Panc1 (cell line): Measurements from ENCODE around the gene NIPA2. TPM values are rescaled to one million over a fixed set of nuclear protein-coding genes. Genes with fewer than 3 reads are reported as not detected.

Source experiments
- ATAC-seq: fragments of 200-7000 bp; cut with Tn5 transposase; 2 replicates; pipeline ENCODE4 v1.9.1; 2020; ENCODE audit warnings: mild to moderate bottlenecking, moderate library complexity
- BruUV-seq: library from RNA; stranded (reverse); fragments of 400-500 nt; replicated peaks from 2 replicates; lab custom pipeline; 2021; lab: Mats Ljungman, UMichigan
- CTCF ChIA-PET: fragments of 300-600 bp; sonication (Branson Sonifier 250); formaldehyde crosslinking; loops from one replicate; lab custom pipeline; 2022; ENCODE audit warnings: antibody characterized with exemption; lab: Charles Lee
- POLR2A ChIA-PET: fragments of 300-600 bp; sonication (Branson Sonifier 250); formaldehyde crosslinking; loops from one replicate; lab custom pipeline; 2022; ENCODE audit warnings: antibody characterized with exemption; lab: Charles Lee
- DNase-seq: peaks from one replicate; pipeline ENCODE4 v3.0.0-alpha.2; 2010; ENCODE audit warnings: low read depth, low spot score
- H3K27ac ChIP-seq: 2 replicates; pipeline ENCODE4 v1.5.1; 2011; ENCODE audit warnings: mild to moderate bottlenecking, low read length, inconsistent platforms
- H3K27me3 ChIP-seq: fragments of 200-500 bp; sonication (Bioruptor generic); 2 replicates; pipeline ENCODE4 v1.6.0; 2014; ENCODE audit warnings: low read length, inconsistent platforms; ENCODE audit not compliant: control insufficient read depth, insufficient read depth
- H3K36me3 ChIP-seq: fragments of 200-500 bp; sonication (Bioruptor generic); 2 replicates; pipeline ENCODE4 v1.5.1; 2014; ENCODE audit warnings: inconsistent platforms, mild to moderate bottlenecking, low read length, moderate library complexity; ENCODE audit not compliant: control insufficient read depth, insufficient read depth
- H3K4me1 ChIP-seq: 2 replicates; pipeline ENCODE4 v1.5.1; 2011; ENCODE audit warnings: inconsistent platforms, mild to moderate bottlenecking, low read length, moderate library complexity; ENCODE audit not compliant: control insufficient read depth, insufficient read depth
- H3K4me3 ChIP-seq, 2 experiments: 2 replicates each; pipeline ENCODE4 v1.5.1; 2011 to 2012; ENCODE audit warnings: low read depth in 2 of 2, low read length in 2 of 2, mild to moderate bottlenecking in 2 of 2, inconsistent platforms in 1 of 2, moderate library complexity in 1 of 2
- H3K9me3 ChIP-seq: fragments of 200-500 bp; sonication (Bioruptor generic); 2 replicates; pipeline ENCODE4 v1.5.1; 2014; ENCODE audit warnings: low read depth, mild to moderate bottlenecking, inconsistent platforms, low read length, moderate library complexity; ENCODE audit not compliant: control insufficient read depth, insufficient read depth
- CTCF ChIP-seq: fragments of 450-650 bp; IDR thresholded peaks from 2 replicates; pipeline ENCODE4 v1.5.1; 2017; ENCODE audit warnings: mild to moderate bottlenecking
- POLR2AphosphoS5 ChIP-seq: IDR thresholded peaks from 2 replicates; pipeline ENCODE4 v1.6.1; 2012; ENCODE audit warnings: mild to moderate bottlenecking, low read depth, low read length, moderate library complexity
- REST ChIP-seq, 2 experiments: IDR thresholded peaks; 2 replicates each; pipeline ENCODE4 v1.6.1; 2011 to 2012; ENCODE audit warnings: low read depth in 2 of 2, control low read depth in 1 of 2, low read length in 1 of 2, mild to moderate bottlenecking in 1 of 2, moderate library complexity in 1 of 2; ENCODE audit not compliant: insufficient read depth in 1 of 2
- SIN3A ChIP-seq: IDR thresholded peaks from 2 replicates; pipeline ENCODE4 v1.6.1; 2012; ENCODE audit warnings: low read depth, mild to moderate bottlenecking, low read length, moderate library complexity, borderline replicate concordance; ENCODE audit not compliant: insufficient read depth
- TCF7L2 ChIP-seq: IDR thresholded peaks from 2 replicates; pipeline ENCODE4 v1.6.1; 2011; ENCODE audit warnings: mild to moderate bottlenecking, low read depth, low read length, inconsistent platforms
- in situ Hi-C: cut with HindIII; loops from 2 replicates; pipeline ENCODE4 v1.10.0; 2016; ENCODE audit warnings: low sequenced_read_pairs, low pct_unique_long_range_greater_than_20kb
- intact Hi-C: fragments of 100-400 bp; cut with micrococcal nuclease; formaldehyde crosslinking; loops from one replicate; pipeline ENCODE4 v1.10.0; 2022; ENCODE audit not compliant: unreplicated experiment
- total RNA-seq: library from RNA; stranded (reverse); gene quantifications from one replicate; pipeline ENCODE4 v1.2.1, GENCODE V29; 2021; ENCODE audit not compliant: unreplicated experiment

The NIPA2 gene
- total RNA-seq, 1 experiment from 2014 or later, result 94.8 TPM

DNA sequence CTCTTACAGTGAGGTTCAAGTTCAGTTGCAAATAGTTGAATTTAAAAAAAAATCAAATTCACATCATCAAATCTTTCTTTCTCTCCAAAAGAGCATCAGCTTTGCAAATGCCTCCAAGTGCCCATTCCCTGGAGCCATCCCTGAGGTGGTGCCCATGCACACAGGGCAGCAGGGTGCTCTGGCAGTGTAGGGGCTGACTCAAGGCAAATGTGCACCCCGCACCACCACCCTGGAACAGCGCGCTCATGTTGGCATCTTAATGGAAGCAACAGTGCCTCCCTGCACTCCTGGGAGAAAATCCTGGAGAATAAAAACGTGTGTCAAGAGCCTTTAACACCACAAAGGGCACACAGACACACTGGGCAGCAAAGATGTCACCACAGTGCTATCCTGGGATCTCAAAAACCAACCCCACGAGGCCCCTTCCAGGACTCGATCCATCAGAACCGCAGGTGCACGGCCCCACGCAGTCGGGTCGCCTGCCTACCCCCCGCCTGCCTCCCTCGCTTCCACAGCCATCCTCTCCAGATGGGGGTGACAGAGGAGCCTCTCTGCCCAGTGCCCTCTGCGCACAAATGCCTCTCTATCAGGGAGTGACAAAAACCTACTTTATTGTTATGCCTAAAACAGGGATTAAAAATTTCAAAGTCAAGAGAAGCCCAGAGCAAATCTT lies 50.8 kb downstream of the NIPA2 start:
- in situ Hi-C loops, result no loop called here
- ChIA-PET CTCF (no interaction called here), POLR2A (no interaction called here)
- intact Hi-C loops, result no loop called here
- Histone ChIP-seq H3K27ac (no peak overlapping the region), H3K4me1 (no peaks in the 10 kb centered on the region), H3K9me3 (no peaks in the 10 kb centered on the region), H3K4me3 (no peak overlapping the region), H3K27me3 (no peaks in the 10 kb centered on the region), H3K36me3 (no peaks in the 10 kb centered on the region; the same call in 1 of the 2 replicates)
- no TSS peak for BruUV-seq
- ATAC-seq (no peak), DNase-seq (no peak)
- no peak for TF ChIP-seq CTCF
- no peak for TF ChIP-seq POLR2AphosphoS5
- no peak for TF ChIP-seq TCF7L2
- no peak for TF ChIP-seq SIN3A

DNA sequence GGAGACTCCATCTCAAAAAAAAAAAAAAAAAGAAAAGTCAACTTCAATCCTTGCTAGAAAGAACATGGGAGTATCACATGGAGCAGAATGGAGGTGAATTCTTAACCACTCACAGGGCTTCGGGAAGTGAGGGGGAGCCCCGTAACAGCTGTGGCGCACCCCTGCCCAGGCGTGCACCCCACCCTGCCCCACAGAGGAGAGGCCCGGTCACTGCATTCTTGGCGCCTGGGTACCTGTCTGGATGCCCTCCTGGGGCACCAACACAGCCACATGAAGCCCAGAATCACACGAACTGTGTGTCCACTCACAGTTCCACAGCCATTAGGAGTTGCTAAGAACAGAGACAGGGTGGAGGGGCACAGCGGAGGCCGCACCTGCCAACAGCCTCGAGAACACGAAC lies 51.8 kb downstream of the NIPA2 start:
- TF ChIP-seq POLR2AphosphoS5 (no peak), REST (IDR thresholded peaks at IDR 0.05; ENCODE audit: insufficient read depth in 1 of 2, low read depth in 2 of 2, low read length in 1 of 2) (no peak), TCF7L2 (no peak), SIN3A (no peak), CTCF (no peak)
- DNase-seq (no peak), ATAC-seq (no peak)
- CTCF ChIA-PET, result no interaction called here
- H3K27me3 ChIP-seq, result no peaks in the 10 kb centered on the region
- in situ Hi-C loops (no loop called here), intact Hi-C loops (no loop called here)
- POLR2A ChIA-PET, result no interaction called here
- no peaks in the 10 kb centered on the region; the same call in 1 of the 2 replicates for H3K36me3 ChIP-seq
- BruUV-seq, result no TSS peak
- H3K4me1 ChIP-seq, result no peaks in the 10 kb centered on the region
- no peak overlapping the region for H3K27ac ChIP-seq
- no peaks in the 10 kb centered on the region for H3K9me3 ChIP-seq
- H3K4me3 ChIP-seq, result no peak overlapping the region
